ENCODE measurements around the gene MORN5.
A peak's percentile ranks its signal among the peaks of the same experiment; 100 is the strongest.

Gene MORN5

DNA sequence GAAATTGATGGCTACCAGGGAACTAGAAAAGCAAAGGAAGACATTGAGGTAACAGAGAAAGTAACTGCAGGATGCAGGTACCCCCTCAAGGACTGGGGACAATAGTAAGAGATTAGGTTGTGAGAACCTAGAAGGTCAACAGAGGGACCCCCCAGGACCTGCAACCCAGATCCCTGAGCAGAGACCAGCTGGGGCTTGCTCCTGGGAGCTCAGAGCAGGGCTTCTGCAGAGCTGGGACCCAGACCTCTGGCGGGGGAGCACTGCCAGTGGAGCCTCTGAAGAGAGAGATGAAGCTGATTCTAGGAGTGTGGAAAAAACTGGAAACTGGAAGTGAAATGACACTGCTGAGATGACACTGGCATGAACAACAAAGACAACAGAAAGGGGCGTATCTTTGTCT, 17.2 kb downstream of the MORN5 start:
- no peak overlapping the region for H3K4me3 ChIP-seq (ENCODE audit: low read depth, low read length)
- no peak for DNase-seq (ENCODE audit: low read depth)
- no peak for TF ChIP-seq MYC (IDR thresholded peaks at IDR 0.05; ENCODE audit: low read depth, low read length)
- TF ChIP-seq, protein P1, sequence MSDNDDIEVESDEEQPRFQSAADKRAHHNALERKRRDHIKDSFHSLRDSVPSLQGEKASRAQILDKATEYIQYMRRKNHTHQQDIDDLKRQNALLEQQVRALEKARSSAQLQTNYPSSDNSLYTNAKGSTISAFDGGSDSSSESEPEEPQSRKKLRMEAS (IDR thresholded peaks at IDR 0.05; ENCODE audit: low read depth, low read length): no peak
- TF ChIP-seq POLR2A (IDR thresholded peaks at IDR 0.05; ENCODE audit: extremely low read depth, insufficient read length): no peak
- no peak for TF ChIP-seq CTCF (IDR thresholded peaks at IDR 0.05; ENCODE audit: low read depth, low read length)

GRCh38 chr9:122179054-122179689, 19.5 kb downstream of the MORN5 start:
- no peak for TF ChIP-seq CTCF (IDR thresholded peaks at IDR 0.05; ENCODE audit: low read depth, low read length)
- TF ChIP-seq MYC (IDR thresholded peaks at IDR 0.05; ENCODE audit: low read depth, low read length): no peak
- no peak for TF ChIP-seq POLR2A (IDR thresholded peaks at IDR 0.05; ENCODE audit: extremely low read depth, insufficient read length)
- TF ChIP-seq, protein P1 (IDR thresholded peaks at IDR 0.05; ENCODE audit: low read depth, low read length): no peak
- no peak overlapping the region for H3K4me3 ChIP-seq (ENCODE audit: low read depth, low read length)

GRCh38 chr9:122179690-122180074, 20.0 kb downstream of the MORN5 start:
- peak; percentile 74 for DNase-seq (ENCODE audit: low read depth)
- no peak overlapping the region for H3K4me3 ChIP-seq (ENCODE audit: low read depth, low read length)
- TF ChIP-seq, protein P1 (IDR thresholded peaks at IDR 0.05; ENCODE audit: low read depth, low read length): no peak

More at GRCh38 chr9:122179054-122179689, 19.5 kb downstream of the MORN5 start:
- no peak for DNase-seq (ENCODE audit: low read depth)

- DNase-seq (ENCODE audit: low read depth): peak; percentile 64
- TF ChIP-seq, protein P1 (IDR thresholded peaks at IDR 0.05; ENCODE audit: low read depth, low read length): peak; percentile 96
- TF ChIP-seq MYC (IDR thresholded peaks at IDR 0.05; ENCODE audit: low read depth, low read length) (no peak), POLR2A (IDR thresholded peaks at IDR 0.05; ENCODE audit: extremely low read depth, insufficient read length) (no peak), CTCF (IDR thresholded peaks at IDR 0.05; ENCODE audit: low read depth, low read length) (no peak)
- no peak overlapping the region for H3K4me3 ChIP-seq (ENCODE audit: low read depth, low read length)
Measured at GRCh38 chr9:122180633-122181032, 20.9 kb downstream of the MORN5 start.

DNA sequence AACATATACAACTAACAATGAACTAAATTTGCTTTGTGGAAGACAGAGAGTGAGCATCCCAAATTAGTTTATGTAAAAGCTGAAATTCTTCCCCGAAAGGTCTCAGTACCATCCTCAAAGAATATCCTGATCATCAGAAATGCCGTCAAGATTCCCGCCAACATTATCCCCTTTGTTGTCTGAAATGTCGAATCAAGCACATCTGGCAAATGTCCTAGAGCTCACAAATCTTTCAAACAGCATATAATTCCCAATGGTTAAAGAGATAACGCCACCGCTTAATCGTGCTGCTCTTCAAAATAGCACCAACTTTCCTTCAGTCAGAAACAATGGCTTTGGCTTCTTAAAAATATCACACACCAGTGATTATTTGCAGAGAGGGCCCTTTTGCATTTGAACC, 23.8 kb downstream of the MORN5 start:
- no peak overlapping the region for H3K4me3 ChIP-seq (ENCODE audit: low read depth, low read length)
- no peak for DNase-seq (ENCODE audit: low read depth)
- TF ChIP-seq, protein P1 (IDR thresholded peaks at IDR 0.05; ENCODE audit: low read depth, low read length): no peak
- TF ChIP-seq MYC (IDR thresholded peaks at IDR 0.05; ENCODE audit: low read depth, low read length): no peak
- no peak for TF ChIP-seq CTCF (IDR thresholded peaks at IDR 0.05; ENCODE audit: low read depth, low read length)
- TF ChIP-seq POLR2A (IDR thresholded peaks at IDR 0.05; ENCODE audit: extremely low read depth, insufficient read length): no peak

- no peak for TF ChIP-seq CTCF (IDR thresholded peaks at IDR 0.05; ENCODE audit: low read depth, low read length)
- no peak for TF ChIP-seq POLR2A (IDR thresholded peaks at IDR 0.05; ENCODE audit: extremely low read depth, insufficient read length)
- TF ChIP-seq, protein P1 (IDR thresholded peaks at IDR 0.05; ENCODE audit: low read depth, low read length): no peak
- no peak for TF ChIP-seq MYC (IDR thresholded peaks at IDR 0.05; ENCODE audit: low read depth, low read length)
- no peak overlapping the region for H3K4me3 ChIP-seq (ENCODE audit: low read depth, low read length)
- DNase-seq (ENCODE audit: low read depth): no peak
Measured at GRCh38 chr9:122184551-122184950, 24.8 kb downstream of the MORN5 start.
